H1 (cell line): ENCODE results near the gene DCDC2C. TPM values are rescaled to one million over a fixed set of nuclear protein-coding genes. Genes with fewer than 3 reads are reported as not detected.

Experiments
- CTCF ChIA-PET: fragments of 300-600 bp; sonication (Branson Sonifier 250); formaldehyde crosslinking; loops from one replicate; lab custom pipeline; 2021; ENCODE audit not compliant: partially characterized antibody; lab: Charles Lee
- POLR2A ChIA-PET: fragments of 300-600 bp; sonication (Branson Sonifier 250); formaldehyde crosslinking; loops from one replicate; lab custom pipeline; 2021; ENCODE audit warnings: inconsistent platforms; ENCODE audit not compliant: partially characterized antibody; lab: Charles Lee
- DNase-seq, 2 experiments: peaks; one replicate each; pipeline versions ENCODE4 v3.0.0 to v3.0.0-alpha.2; 2010 to 2022; ENCODE audit warnings: low spot score in 2 of 2, low read depth in 1 of 2, mixed read lengths in 1 of 2
- FAIRE-seq: peaks from 2 replicates; lab custom pipeline; 2011; peaks lifted over from hg19 to GRCh38; lab: Jason Lieb, UNC
- H2AFZ ChIP-seq: 2 replicates; pipeline ENCODE4 v1.8.1; 2012; ENCODE audit warnings: low read length, inconsistent platforms
- H2AK5ac ChIP-seq: 2 replicates; pipeline ENCODE4 v1.6.1; 2013; ENCODE audit warnings: low read depth, low read length
- H2BK120ac ChIP-seq: replicated peaks from 2 replicates; pipeline ENCODE3; 2013; ENCODE audit warnings: low read depth, low read length, inconsistent platforms
- H2BK12ac ChIP-seq: 2 replicates; pipeline ENCODE4 v1.6.1; 2013; ENCODE audit warnings: low read depth, low read length
- H2BK15ac ChIP-seq: 2 replicates; pipeline ENCODE4 v1.6.1; 2013; ENCODE audit warnings: low read length
- H2BK20ac ChIP-seq: 2 replicates; pipeline ENCODE4 v1.6.1; 2013; ENCODE audit warnings: low read length
- H2BK5ac ChIP-seq: 2 replicates; pipeline ENCODE4 v1.6.1; 2013; ENCODE audit warnings: low read depth, low read length
- H3K14ac ChIP-seq: 2 replicates; pipeline ENCODE4 v1.6.1; 2013; ENCODE audit warnings: inconsistent platforms; ENCODE audit not compliant: insufficient read length
- H3K18ac ChIP-seq: 2 replicates; pipeline ENCODE4 v1.6.1; 2013; ENCODE audit warnings: low read length; ENCODE audit errors: extremely low read depth
- H3K23ac ChIP-seq: 2 replicates; pipeline ENCODE4 v1.6.1; 2013; ENCODE audit warnings: inconsistent platforms; ENCODE audit not compliant: insufficient read length
- H3K23me2 ChIP-seq: 2 replicates; pipeline ENCODE4 v1.6.1; 2013; ENCODE audit warnings: low read depth, low read length
- H3K27ac ChIP-seq: 2 replicates; pipeline ENCODE4 v1.6.1; 2011; ENCODE audit warnings: low read depth, low read length, inconsistent platforms
- H3K27me3 ChIP-seq, 4 experiments: replicated peaks in 1 of 4; 1 replicate in 1 of 4; 2 replicates in 3 of 4; pipeline versions ENCODE4 v1.6.1 to v1.8.1; 2011 to 2013; ENCODE audit warnings: low read length in 3 of 4, mild to moderate bottlenecking in 3 of 4, inconsistent platforms in 2 of 4, mixed read lengths in 2 of 4, moderate library complexity in 1 of 4; ENCODE audit not compliant: control insufficient read depth in 3 of 4, insufficient read depth in 3 of 4; ENCODE audit errors: extremely low read depth in 1 of 4
- H3K36me3 ChIP-seq, 4 experiments: 2 replicates each; pipeline versions ENCODE4 v1.6.1 to v1.8.1; 2011 to 2013; ENCODE audit warnings: mild to moderate bottlenecking in 4 of 4, low read length in 3 of 4, moderate library complexity in 2 of 4, control low read depth in 1 of 4, inconsistent platforms in 1 of 4; ENCODE audit not compliant: insufficient read depth in 4 of 4, control insufficient read depth in 2 of 4
- H3K4ac ChIP-seq: replicated peaks from 2 replicates; pipeline ENCODE3; 2013; ENCODE audit warnings: low read length, low read depth, mixed read lengths, inconsistent platforms; ENCODE audit not compliant: insufficient read length
- H3K4me1 ChIP-seq, 4 experiments: replicated peaks in 1 of 4; 1 replicate in 1 of 4; 2 replicates in 3 of 4; pipeline versions ENCODE4 v1.6.1 to v1.8.1; 2011 to 2013; ENCODE audit warnings: low read length in 3 of 4, inconsistent platforms in 2 of 4, mixed read lengths in 1 of 4; ENCODE audit not compliant: insufficient read depth in 4 of 4, control insufficient read depth in 3 of 4
- H3K4me2 ChIP-seq, 2 experiments: 2 replicates each; pipeline versions ENCODE4 v1.6.1 to v1.8.1; 2011 to 2013; ENCODE audit warnings: low read depth in 2 of 2, low read length in 2 of 2, control low read depth in 1 of 2, inconsistent platforms in 1 of 2, mild to moderate bottlenecking in 1 of 2; ENCODE audit not compliant: insufficient read depth in 1 of 2
- H3K4me3 ChIP-seq, 4 experiments: fragments of 200-600, 300-600 bp in 1 of 4; sonication (generic), shearing (Covaris generic), sonication (Bioruptor Twin) in 1 of 4; 2 replicates each; pipeline versions ENCODE4 v1.5.1 to v1.8.1; 2011 to 2016; ENCODE audit warnings: low read length in 4 of 4, low read depth in 3 of 4, control low read depth in 2 of 4, inconsistent platforms in 2 of 4, mild to moderate bottlenecking in 2 of 4, mixed read lengths in 1 of 4, moderate library complexity in 1 of 4; ENCODE audit not compliant: insufficient read depth in 2 of 4; ENCODE audit errors: extremely low read depth in 1 of 4
- H3K56ac ChIP-seq: replicated peaks from 2 replicates; pipeline ENCODE3; 2013; ENCODE audit warnings: low read depth, mild to moderate bottlenecking, mixed read lengths, low read length, inconsistent platforms; ENCODE audit not compliant: insufficient read length
- H3K79me1 ChIP-seq: 2 replicates; pipeline ENCODE4 v1.6.1; 2013; ENCODE audit warnings: low read depth, low read length, control low read depth
- H3K79me2 ChIP-seq, 2 experiments: 2 replicates each; pipeline versions ENCODE4 v1.6.1 to v1.8.1; 2012 to 2013; ENCODE audit warnings: low read length in 2 of 2, mild to moderate bottlenecking in 2 of 2, inconsistent platforms in 1 of 2; ENCODE audit not compliant: insufficient read depth in 2 of 2, control insufficient read depth in 1 of 2
- H3K9ac ChIP-seq, 4 experiments: replicated peaks in 1 of 4; 1 replicate in 1 of 4; 2 replicates in 3 of 4; pipeline versions ENCODE4 v1.6.1 to v1.8.1; 2011 to 2013; ENCODE audit warnings: low read depth in 3 of 4, low read length in 3 of 4, control low read depth in 2 of 4, mild to moderate bottlenecking in 2 of 4, moderate library complexity in 2 of 4, inconsistent platforms in 1 of 4; ENCODE audit errors: extremely low read depth in 1 of 4
- H3K9me3 ChIP-seq, 2 experiments: 2 replicates each; pipeline versions ENCODE4 v1.6.1 to v1.8.1; 2012 to 2013; ENCODE audit warnings: mild to moderate bottlenecking in 2 of 2, moderate library complexity in 2 of 2, control low read depth in 1 of 2, inconsistent platforms in 1 of 2, low read depth in 1 of 2, low read length in 1 of 2, mixed read lengths in 1 of 2; ENCODE audit not compliant: insufficient read depth in 2 of 2
- H4K20me1 ChIP-seq, 2 experiments: replicated peaks in 1 of 2; 2 replicates each; pipeline versions ENCODE3 to v1.8.1; 2011 to 2013; ENCODE audit warnings: inconsistent platforms in 2 of 2, low read length in 2 of 2, mild to moderate bottlenecking in 1 of 2; ENCODE audit not compliant: insufficient read depth in 2 of 2, control insufficient read depth in 1 of 2
- H4K5ac ChIP-seq: 2 replicates; pipeline ENCODE4 v1.6.1; 2013; ENCODE audit warnings: low read length, low read depth, mixed read lengths, inconsistent platforms; ENCODE audit not compliant: insufficient read length
- H4K8ac ChIP-seq: 2 replicates; pipeline ENCODE4 v1.8.0; 2013; ENCODE audit warnings: mild to moderate bottlenecking, moderate library complexity, low read length, inconsistent platforms; ENCODE audit not compliant: insufficient read depth; ENCODE audit errors: extremely low read depth
- H4K91ac ChIP-seq: replicated peaks from 2 replicates; pipeline ENCODE3; 2013; ENCODE audit warnings: low read length, mixed read lengths, inconsistent platforms; ENCODE audit not compliant: insufficient read length
- BACH1 ChIP-seq: IDR thresholded peaks from 2 replicates; pipeline ENCODE4 v1.6.1; 2012; ENCODE audit warnings: low read length, improper control_type of control experiment
- CEBPB ChIP-seq: IDR thresholded peaks from 2 replicates; pipeline ENCODE4 v1.6.1; 2012; ENCODE audit warnings: low read depth, low read length
- CHD1 ChIP-seq: IDR thresholded peaks from 2 replicates; pipeline ENCODE4 v1.6.1; 2012; ENCODE audit warnings: low read depth, low read length, improper control_type of control experiment
- CTBP2 ChIP-seq: IDR thresholded peaks from 2 replicates; pipeline ENCODE4 v1.7.0; 2011; ENCODE audit warnings: borderline replicate concordance, mild to moderate bottlenecking, moderate library complexity, mixed read lengths, low read length; ENCODE audit not compliant: insufficient read depth, insufficient read length
- EZH2 ChIP-seq: fragments of 200-600 bp; sonication (generic); IDR thresholded peaks from 2 replicates; pipeline ENCODE4 v1.7.1; 2012; ENCODE audit warnings: low read depth, mild to moderate bottlenecking, moderate library complexity, low read length, inconsistent platforms; ENCODE audit not compliant: severe bottlenecking
- RAD21 ChIP-seq, 2 experiments: IDR thresholded peaks in 1 of 2; conservative IDR thresholded peaks in 1 of 2; 2 replicates each; pipeline ENCODE4 v1.6.1; 2011; ENCODE audit warnings: low read depth in 2 of 2, low read length in 2 of 2, improper control_type of control experiment in 1 of 2, inconsistent platforms in 1 of 2, mild to moderate bottlenecking in 1 of 2, moderate library complexity in 1 of 2
- WGBS, 2 experiments: shearing (Covaris generic) in 1 of 2; methylation state at CpG; one replicate each; pipeline versions ENCODE4 v1.1.6 to v1.1.7; 2013 to 2015; ENCODE audit warnings: low lambda C conversion rate in 2 of 2, mixed read lengths in 2 of 2, inconsistent platforms in 1 of 2, low coverage in 1 of 2, missing lambda C conversion rate in 1 of 2; ENCODE audit not compliant: insufficient replicate concordance in 2 of 2, insufficient coverage in 1 of 2, insufficient read length in 1 of 2; ENCODE audit errors: extremely low coverage in 1 of 2, missing lambda C conversion rate in 1 of 2; 5-methylcytosine and 5-hydroxymethylcytosine counted together
- polyA plus RNA-seq, 7 experiments: library from polyadenylated mRNA; depleted of rRNA in 3 of 7; stranded (reverse) in 5 of 7; unstranded in 2 of 7; fragments of >200 nt in 5 of 7; fragments of 200-250 nt in 2 of 7; gene quantifications; 1 replicate in 5 of 7; 2 replicates in 1 of 7; 4 replicates in 1 of 7; pipeline versions ENCODE4 v1.2.1 to v1.2.3, GENCODE V29; 2011 to 2013; ENCODE audit warnings: missing spikeins in 2 of 7, mixed read lengths in 2 of 7
- total RNA-seq: library from RNA; stranded (reverse); fragmentation: NEBNext Ultra II Directional; extraction: Animal tissue kit (Norgen Biotek cat#: 25700); gene quantifications from 2 replicates; pipeline ENCODE4 v1.2.1, GENCODE V29; 2021

Gene DCDC2C
- total and polyA plus RNA-seq, 2 of the 8 experiments (the other 6 are each of a cell fraction or from before 2014, with no cell fraction given): 0.50 TPM; not detected in 1

DNA sequence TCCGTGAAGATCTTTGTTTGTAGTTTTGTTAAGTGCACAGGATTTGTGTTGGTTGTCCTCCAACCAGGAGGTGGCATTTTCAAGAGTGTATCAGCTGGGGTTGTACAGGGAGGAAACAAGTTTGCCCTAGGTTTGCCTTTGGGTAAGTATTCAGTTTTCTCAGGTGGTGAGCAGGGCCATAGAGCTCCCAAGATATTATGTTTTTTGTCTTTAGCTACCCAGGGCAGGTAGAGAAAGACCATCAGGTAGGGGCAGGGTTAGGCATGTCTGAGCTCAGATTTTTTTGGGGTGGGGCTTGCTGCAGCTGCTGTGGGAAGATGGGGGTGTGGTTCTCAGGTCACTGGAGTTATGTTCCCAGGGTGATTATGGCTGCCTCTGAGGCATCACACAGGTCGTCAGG lies 191.6 kb downstream of the DCDC2C start:
- Histone ChIP-seq H3K4ac (no peak overlapping the region), H2BK15ac (no peak overlapping the region), H3K18ac (no peak overlapping the region), H3K79me1 (no peaks in the 10 kb centered on the region), H3K4me1 (no peaks in the 10 kb centered on the region), H3K36me3 (no peaks in the 10 kb centered on the region), H2AK5ac (no peak overlapping the region), H2BK5ac (no peak overlapping the region), H2BK120ac (no peak overlapping the region), H4K5ac (no peak overlapping the region), H3K4me2 (no peak overlapping the region), H3K23ac (no peak overlapping the region), H2BK20ac (no peak overlapping the region), H2AFZ (no peak overlapping the region), H2BK12ac (no peak overlapping the region), H3K27me3 (no peaks in the 10 kb centered on the region), H3K23me2 (no peaks in the 10 kb centered on the region), H4K91ac (no peak overlapping the region), H3K4me3 (no peak overlapping the region), H4K8ac (no peak overlapping the region), H3K14ac (no peak overlapping the region), H3K27ac (no peak overlapping the region), H4K20me1 (no peaks in the 10 kb centered on the region), H3K79me2 (no peaks in the 10 kb centered on the region), H3K9me3 (no peaks in the 10 kb centered on the region), H3K9ac (no peak overlapping the region), H3K56ac (no peak overlapping the region)
- ChIA-PET POLR2A (no interaction called here), CTCF (interaction anchor here (1.0 to 1.8 kb wide), 4 partner anchors 10 to 115 kb away, joined by 3 to 7 read pairs (median 3); no protein-coding TSS in a partner anchor)
- WGBS, 2 experiments: 89% methylated on average over 2 of the region's 2 CpGs; no CpG with 5 or more reads in 1 of the 2 experiments
- no peak for FAIRE-seq
- no peak for DNase-seq
- no peak for TF ChIP-seq CHD1
- no peak for TF ChIP-seq RAD21 (IDR thresholded peaks at IDR 0.05 in 1 of 2, conservative IDR thresholded peaks at IDR 0.05 in 1 of 2; ENCODE audit: low read depth in 2 of 2, low read length in 2 of 2)
- no peak for TF ChIP-seq CEBPB
- no peak for TF ChIP-seq EZH2
- TF ChIP-seq BACH1: no peak
- TF ChIP-seq CTBP2: no peak
